HG03095 (cell line): ENCODE measurements around the gene MYO18A.
"Not testable (repeated sequence)": the region's sequence is repeated elsewhere in the genome, so short reads cannot be mapped to it uniquely, and the experiment has no call there.

Experiments used
- ATAC-seq: cut with Tn5 transposase; IDR thresholded peaks from one replicate; pipeline ENCODE4 v1.9.1; 2021; ENCODE audit warnings: moderate library complexity; ENCODE audit not compliant: unreplicated experiment

Gene MYO18A

GRCh38 chr17:29180034-29180787 is at the start of gene MYO18A:
TSS of gene MYO18A (minus strand) at chr17:29180398. CDS start at chr17:29166940, 13,458 bp downstream.
- peak; percentile 81 for ATAC-seq

GRCh38 chr17:29225396-29225795 is 45.2 kb upstream of the MYO18A start:
- ATAC-seq, result no peak

GRCh38 chr17:29221338-29221737 is 41.1 kb upstream of the MYO18A start:
- ATAC-seq, result not testable (repeated sequence)

GRCh38 chr17:29219378-29220047 is 39.3 kb upstream of the MYO18A start:
- no peak for ATAC-seq

GRCh38 chr17:29216856-29217255 is 36.7 kb upstream of the MYO18A start:
- ATAC-seq, result no peak

- no peak for ATAC-seq
These were observed 36.0 kb upstream of the MYO18A start for GRCh38 chr17:29216181-29216580.

- no peak for ATAC-seq
These were observed 35.5 kb upstream of the MYO18A start for GRCh38 chr17:29215717-29216116.

- no peak for ATAC-seq
These were observed 35.0 kb upstream of the MYO18A start for GRCh38 chr17:29215174-29215573.

- no peak for ATAC-seq
These were observed 34.3 kb upstream of the MYO18A start for GRCh38 chr17:29214215-29215146.

- ATAC-seq, result no peak
These were observed 32.5 kb upstream of the MYO18A start for GRCh38 chr17:29212681-29213121.

- ATAC-seq, result no peak
These were observed 32.0 kb upstream of the MYO18A start for GRCh38 chr17:29212094-29212631.

- no peak for ATAC-seq
These were observed 30.7 kb upstream of the MYO18A start for GRCh38 chr17:29210879-29211278.

GRCh38 chr17:29209073-29209472 is 28.9 kb upstream of the MYO18A start:
- no peak for ATAC-seq

- no peak for ATAC-seq
These were observed 27.8 kb upstream of the MYO18A start for GRCh38 chr17:29207975-29208374.

- ATAC-seq, result no peak
These were observed 24.8 kb upstream of the MYO18A start for GRCh38 chr17:29205047-29205446.

- ATAC-seq, result not testable (repeated sequence)
These were observed 24.0 kb upstream of the MYO18A start for GRCh38 chr17:29204068-29204804.

- no peak for ATAC-seq
These were observed 17.5 kb upstream of the MYO18A start for GRCh38 chr17:29197516-29198272.

- no peak for ATAC-seq
These were observed 16.7 kb upstream of the MYO18A start for GRCh38 chr17:29196769-29197515.
